ENCODE results near the gene ATP6V1A.

ATP6V1A gene

GRCh38 chr3:113844622-113845222, 97.9 kb downstream of the ATP6V1A start:
- TF ChIP-seq, protein P1, sequence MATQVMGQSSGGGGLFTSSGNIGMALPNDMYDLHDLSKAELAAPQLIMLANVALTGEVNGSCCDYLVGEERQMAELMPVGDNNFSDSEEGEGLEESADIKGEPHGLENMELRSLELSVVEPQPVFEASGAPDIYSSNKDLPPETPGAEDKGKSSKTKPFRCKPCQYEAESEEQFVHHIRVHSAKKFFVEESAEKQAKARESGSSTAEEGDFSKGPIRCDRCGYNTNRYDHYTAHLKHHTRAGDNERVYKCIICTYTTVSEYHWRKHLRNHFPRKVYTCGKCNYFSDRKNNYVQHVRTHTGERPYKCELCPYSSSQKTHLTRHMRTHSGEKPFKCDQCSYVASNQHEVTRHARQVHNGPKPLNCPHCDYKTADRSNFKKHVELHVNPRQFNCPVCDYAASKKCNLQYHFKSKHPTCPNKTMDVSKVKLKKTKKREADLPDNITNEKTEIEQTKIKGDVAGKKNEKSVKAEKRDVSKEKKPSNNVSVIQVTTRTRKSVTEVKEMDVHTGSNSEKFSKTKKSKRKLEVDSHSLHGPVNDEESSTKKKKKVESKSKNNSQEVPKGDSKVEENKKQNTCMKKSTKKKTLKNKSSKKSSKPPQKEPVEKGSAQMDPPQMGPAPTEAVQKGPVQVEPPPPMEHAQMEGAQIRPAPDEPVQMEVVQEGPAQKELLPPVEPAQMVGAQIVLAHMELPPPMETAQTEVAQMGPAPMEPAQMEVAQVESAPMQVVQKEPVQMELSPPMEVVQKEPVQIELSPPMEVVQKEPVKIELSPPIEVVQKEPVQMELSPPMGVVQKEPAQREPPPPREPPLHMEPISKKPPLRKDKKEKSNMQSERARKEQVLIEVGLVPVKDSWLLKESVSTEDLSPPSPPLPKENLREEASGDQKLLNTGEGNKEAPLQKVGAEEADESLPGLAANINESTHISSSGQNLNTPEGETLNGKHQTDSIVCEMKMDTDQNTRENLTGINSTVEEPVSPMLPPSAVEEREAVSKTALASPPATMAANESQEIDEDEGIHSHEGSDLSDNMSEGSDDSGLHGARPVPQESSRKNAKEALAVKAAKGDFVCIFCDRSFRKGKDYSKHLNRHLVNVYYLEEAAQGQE (IDR thresholded peaks at IDR 0.05; ENCODE audit: low read depth) = no peak
- TF ChIP-seq FOXM1 (IDR thresholded peaks at IDR 0.05; ENCODE audit: borderline replicate concordance, low read depth) (no peak), TEAD4 (IDR thresholded peaks at IDR 0.05) (no peak), TCF12 (IDR thresholded peaks at IDR 0.05; ENCODE audit: low read depth) (no peak), ZBTB7A (IDR thresholded peaks at IDR 0.05; ENCODE audit: low read depth) (no peak), RAD21 (IDR thresholded peaks at IDR 0.05; ENCODE audit: low read depth) (peak; percentile 69), CREB1 (IDR thresholded peaks at IDR 0.05; ENCODE audit: low read depth) (no peak), NFIC (IDR thresholded peaks at IDR 0.05) (no peak), EP300 (IDR thresholded peaks at IDR 0.05; ENCODE audit: borderline replicate concordance) (no peak), CEBPB (IDR thresholded peaks at IDR 0.05) (0 out of 2 replicates have a peak, but pooled peaks have one; percentile 19), TAF1 (IDR thresholded peaks at IDR 0.05; ENCODE audit: low read depth) (no peak), YY1 (IDR thresholded peaks at IDR 0.05; ENCODE audit: low read depth) (no peak), EGR1 (IDR thresholded peaks at IDR 0.05) (no peak)
- TF ChIP-seq, protein P2, sequence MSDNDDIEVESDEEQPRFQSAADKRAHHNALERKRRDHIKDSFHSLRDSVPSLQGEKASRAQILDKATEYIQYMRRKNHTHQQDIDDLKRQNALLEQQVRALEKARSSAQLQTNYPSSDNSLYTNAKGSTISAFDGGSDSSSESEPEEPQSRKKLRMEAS (IDR thresholded peaks at IDR 0.05) = no peak
- TF ChIP-seq, protein P3, sequence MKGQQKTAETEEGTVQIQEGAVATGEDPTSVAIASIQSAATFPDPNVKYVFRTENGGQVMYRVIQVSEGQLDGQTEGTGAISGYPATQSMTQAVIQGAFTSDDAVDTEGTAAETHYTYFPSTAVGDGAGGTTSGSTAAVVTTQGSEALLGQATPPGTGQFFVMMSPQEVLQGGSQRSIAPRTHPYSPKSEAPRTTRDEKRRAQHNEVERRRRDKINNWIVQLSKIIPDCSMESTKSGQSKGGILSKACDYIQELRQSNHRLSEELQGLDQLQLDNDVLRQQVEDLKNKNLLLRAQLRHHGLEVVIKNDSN (IDR thresholded peaks at IDR 0.05) = no peak

- no peak for TF ChIP-seq CREB1 (IDR thresholded peaks at IDR 0.05; ENCODE audit: low read depth)
- TF ChIP-seq, protein P2 (IDR thresholded peaks at IDR 0.05) = no peak
- TF ChIP-seq NFIC (IDR thresholded peaks at IDR 0.05) = no peak
- no peak for TF ChIP-seq TAF1 (IDR thresholded peaks at IDR 0.05; ENCODE audit: low read depth)
- no peak for TF ChIP-seq YY1 (IDR thresholded peaks at IDR 0.05; ENCODE audit: low read depth)
- TF ChIP-seq EP300 (IDR thresholded peaks at IDR 0.05; ENCODE audit: borderline replicate concordance) = no peak
- no peak for TF ChIP-seq RAD21 (IDR thresholded peaks at IDR 0.05; ENCODE audit: low read depth)
- TF ChIP-seq TEAD4 (IDR thresholded peaks at IDR 0.05) = no peak
- TF ChIP-seq TCF12 (IDR thresholded peaks at IDR 0.05; ENCODE audit: low read depth) = no peak
- no peak for TF ChIP-seq EGR1 (IDR thresholded peaks at IDR 0.05)
- TF ChIP-seq FOXM1 (IDR thresholded peaks at IDR 0.05; ENCODE audit: borderline replicate concordance, low read depth) = no peak
- TF ChIP-seq, protein P1 (IDR thresholded peaks at IDR 0.05; ENCODE audit: low read depth) = no peak
- TF ChIP-seq, protein P3 (IDR thresholded peaks at IDR 0.05) = no peak
- TF ChIP-seq CEBPB (IDR thresholded peaks at IDR 0.05) = no peak
- TF ChIP-seq ZBTB7A (IDR thresholded peaks at IDR 0.05; ENCODE audit: low read depth) = no peak
Measured at GRCh38 chr3:113847247-113847646, 100.4 kb downstream of the ATP6V1A start.

GRCh38 chr3:113847664-113848461, 101.0 kb downstream of the ATP6V1A start:
- TF ChIP-seq YY1 (IDR thresholded peaks at IDR 0.05; ENCODE audit: low read depth) = no peak
- 0 out of 2 replicates have a peak, but pooled peaks have one; percentile 20 for TF ChIP-seq TEAD4 (IDR thresholded peaks at IDR 0.05)
- TF ChIP-seq, protein P2 (IDR thresholded peaks at IDR 0.05) = no peak
- TF ChIP-seq RAD21 (IDR thresholded peaks at IDR 0.05; ENCODE audit: low read depth) = no peak
- TF ChIP-seq CEBPB (IDR thresholded peaks at IDR 0.05) = peak; percentile 96

GRCh38 chr3:113852506-113852905, 105.7 kb downstream of the ATP6V1A start:
- TF ChIP-seq EGR1 (IDR thresholded peaks at IDR 0.05) (no peak), NFIC (IDR thresholded peaks at IDR 0.05) (no peak), TEAD4 (IDR thresholded peaks at IDR 0.05) (no peak), CEBPB (IDR thresholded peaks at IDR 0.05) (no peak), TCF12 (IDR thresholded peaks at IDR 0.05; ENCODE audit: low read depth) (no peak), CREB1 (IDR thresholded peaks at IDR 0.05; ENCODE audit: low read depth) (no peak), RAD21 (IDR thresholded peaks at IDR 0.05; ENCODE audit: low read depth) (no peak), ZBTB7A (IDR thresholded peaks at IDR 0.05; ENCODE audit: low read depth) (no peak), FOXM1 (IDR thresholded peaks at IDR 0.05; ENCODE audit: borderline replicate concordance, low read depth) (no peak), TAF1 (IDR thresholded peaks at IDR 0.05; ENCODE audit: low read depth) (no peak), YY1 (IDR thresholded peaks at IDR 0.05; ENCODE audit: low read depth) (no peak), EP300 (IDR thresholded peaks at IDR 0.05; ENCODE audit: borderline replicate concordance) (no peak)
- TF ChIP-seq, protein P2 (IDR thresholded peaks at IDR 0.05) = no peak
- TF ChIP-seq, protein P1 (IDR thresholded peaks at IDR 0.05; ENCODE audit: low read depth) = no peak
- TF ChIP-seq, protein P3 (IDR thresholded peaks at IDR 0.05) = no peak

Data from Ishikawa (cell line).